Cardiac muscle cell (in vitro differentiated cells and primary cell): ENCODE measurements around the gene DLL4. TPM values are rescaled to one million over a fixed set of nuclear protein-coding genes. Genes with fewer than 3 reads are reported as not detected.

Experiments used
- DNase-seq, 2 donors: peaks; one replicate each; pipeline versions ENCODE4 v3.0.0 to v3.0.0-alpha.2; 2010 to 2017; ENCODE audit warnings: low read depth in 1 of 2, low spot score in 1 of 2
- H3K27ac ChIP-seq: fragments of 200-600 bp; sonication (generic); 2 replicates; pipeline ENCODE4 v1.5.1; 2016
- H3K27me3 ChIP-seq: fragments of 200-600 bp; sonication (generic); 2 replicates; pipeline ENCODE4 v1.6.0; 2016; ENCODE audit warnings: control low read depth
- H3K36me3 ChIP-seq: fragments of 200-600 bp; sonication (generic); 2 replicates; pipeline ENCODE4 v1.5.1; 2016; ENCODE audit warnings: control low read depth
- H3K4me1 ChIP-seq: fragments of 200-600 bp; sonication (generic); 2 replicates; pipeline ENCODE4 v1.8.1; 2017; ENCODE audit warnings: low read depth, mild to moderate bottlenecking, mixed run types
- H3K4me3 ChIP-seq: fragments of 200-600 bp; sonication (generic); 2 replicates; pipeline ENCODE4 v1.5.1; 2016; ENCODE audit warnings: mild to moderate bottlenecking
- H3K9me3 ChIP-seq: fragments of 200-600 bp; sonication (generic); 2 replicates; pipeline ENCODE4 v1.5.1; 2017; ENCODE audit warnings: low read depth, mild to moderate bottlenecking, control low read depth
- polyA plus RNA-seq: library from polyadenylated mRNA; unstranded; fragments of >200 nt; fragmentation: Nextera tagmentation; extraction: Ambion mirVana; gene quantifications from 2 replicates; pipeline ENCODE4 v1.2.1, GENCODE V29; 2016
- total RNA-seq: library from RNA; depleted of rRNA; stranded (reverse); fragments of >200 nt; gene quantifications from 2 replicates; pipeline ENCODE4 v1.2.3, GENCODE V29; 2016
- TF ChIP-seq, protein P1 (sequence below): IDR thresholded peaks from 2 replicates; pipeline ENCODE4 v1.5.1; 2012; ENCODE audit warnings: low read depth, mild to moderate bottlenecking, low read length

DLL4 gene
- total and polyA plus RNA-seq, 2 experiments from 2014 or later, result 0.71 TPM; not detected in 1

DNA sequence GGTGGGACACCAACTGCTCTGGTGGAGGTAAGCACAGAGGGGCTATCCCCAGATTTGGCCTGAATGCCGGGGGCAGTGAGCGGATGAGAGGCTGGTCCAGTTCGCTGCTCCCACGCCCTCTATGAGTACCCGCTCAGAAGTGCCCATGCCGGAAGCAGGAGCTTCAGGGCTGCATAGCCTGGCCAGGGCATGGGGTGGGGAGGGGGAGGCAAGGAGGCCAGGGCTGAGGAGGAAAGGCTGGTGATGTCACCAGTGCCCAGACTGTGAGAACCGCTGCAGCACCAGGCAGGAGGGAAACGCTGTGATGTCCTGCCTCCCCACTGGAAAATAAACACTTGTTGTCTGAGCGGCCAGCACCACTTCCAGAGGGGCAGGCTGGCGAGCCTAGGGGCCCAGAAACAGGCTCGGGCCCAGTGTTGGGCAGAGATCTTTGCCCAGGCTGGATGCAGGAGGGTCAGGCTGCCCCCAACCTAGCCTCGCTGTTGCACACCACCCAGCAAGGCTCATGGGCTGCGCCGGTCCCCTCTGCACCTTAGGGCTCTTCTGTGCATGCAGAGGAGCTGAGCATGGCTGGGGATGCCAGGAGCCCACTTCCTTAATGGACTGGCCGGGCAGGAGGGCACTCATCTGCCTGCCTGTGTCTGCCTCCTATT lies 10.9 kb upstream of the DLL4 start:
- Histone ChIP-seq H3K36me3 (no peaks in the 10 kb centered on the region), H3K4me1 (no peaks in the 10 kb centered on the region), H3K4me3 (no peak overlapping the region), H3K27ac (no peak overlapping the region), H3K9me3 (no peaks in the 10 kb centered on the region), H3K27me3 (peaks cover 34% of the 10 kb centered on the region)
- TF ChIP-seq, protein P1, sequence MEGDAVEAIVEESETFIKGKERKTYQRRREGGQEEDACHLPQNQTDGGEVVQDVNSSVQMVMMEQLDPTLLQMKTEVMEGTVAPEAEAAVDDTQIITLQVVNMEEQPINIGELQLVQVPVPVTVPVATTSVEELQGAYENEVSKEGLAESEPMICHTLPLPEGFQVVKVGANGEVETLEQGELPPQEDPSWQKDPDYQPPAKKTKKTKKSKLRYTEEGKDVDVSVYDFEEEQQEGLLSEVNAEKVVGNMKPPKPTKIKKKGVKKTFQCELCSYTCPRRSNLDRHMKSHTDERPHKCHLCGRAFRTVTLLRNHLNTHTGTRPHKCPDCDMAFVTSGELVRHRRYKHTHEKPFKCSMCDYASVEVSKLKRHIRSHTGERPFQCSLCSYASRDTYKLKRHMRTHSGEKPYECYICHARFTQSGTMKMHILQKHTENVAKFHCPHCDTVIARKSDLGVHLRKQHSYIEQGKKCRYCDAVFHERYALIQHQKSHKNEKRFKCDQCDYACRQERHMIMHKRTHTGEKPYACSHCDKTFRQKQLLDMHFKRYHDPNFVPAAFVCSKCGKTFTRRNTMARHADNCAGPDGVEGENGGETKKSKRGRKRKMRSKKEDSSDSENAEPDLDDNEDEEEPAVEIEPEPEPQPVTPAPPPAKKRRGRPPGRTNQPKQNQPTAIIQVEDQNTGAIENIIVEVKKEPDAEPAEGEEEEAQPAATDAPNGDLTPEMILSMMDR, result no peak
- DNase-seq, result no peak

DNA sequence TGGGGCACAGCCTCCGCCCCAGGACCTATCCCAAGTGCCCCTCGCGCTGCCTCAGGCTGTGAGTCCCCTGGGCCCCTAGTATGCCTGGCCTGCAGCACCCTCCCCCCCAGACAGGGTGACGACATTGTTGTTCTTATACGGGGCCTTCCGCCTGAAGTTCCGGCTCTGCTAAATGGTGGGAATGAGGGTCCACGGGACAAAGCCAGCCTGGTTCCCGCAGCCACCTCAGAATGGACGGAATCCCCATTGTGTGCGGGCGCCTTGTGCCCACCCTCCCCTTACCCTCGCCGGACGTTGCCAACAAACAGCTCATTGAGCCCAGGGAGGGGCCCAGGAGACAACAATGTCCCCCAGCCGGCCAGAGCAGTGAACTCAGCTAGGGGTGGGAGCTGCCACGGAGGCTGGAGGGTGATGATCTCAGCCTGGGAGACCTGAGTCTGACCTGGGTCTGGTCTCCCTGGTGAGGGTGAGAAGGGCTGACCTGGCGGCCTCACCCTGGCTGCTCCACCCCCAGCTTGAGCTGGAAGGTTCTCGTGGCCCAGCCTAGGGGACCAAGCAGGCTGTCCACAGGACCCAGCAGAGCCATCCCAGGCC lies 10.2 kb upstream of the DLL4 start:
- no peak for DNase-seq
- Histone ChIP-seq H3K36me3 (no peaks in the 10 kb centered on the region), H3K27me3 (peaks cover 41% of the 10 kb centered on the region), H3K9me3 (no peaks in the 10 kb centered on the region), H3K4me3 (no peak overlapping the region), H3K4me1 (no peaks in the 10 kb centered on the region), H3K27ac (no peak overlapping the region)
- TF ChIP-seq, protein P1, result no peak

DNA sequence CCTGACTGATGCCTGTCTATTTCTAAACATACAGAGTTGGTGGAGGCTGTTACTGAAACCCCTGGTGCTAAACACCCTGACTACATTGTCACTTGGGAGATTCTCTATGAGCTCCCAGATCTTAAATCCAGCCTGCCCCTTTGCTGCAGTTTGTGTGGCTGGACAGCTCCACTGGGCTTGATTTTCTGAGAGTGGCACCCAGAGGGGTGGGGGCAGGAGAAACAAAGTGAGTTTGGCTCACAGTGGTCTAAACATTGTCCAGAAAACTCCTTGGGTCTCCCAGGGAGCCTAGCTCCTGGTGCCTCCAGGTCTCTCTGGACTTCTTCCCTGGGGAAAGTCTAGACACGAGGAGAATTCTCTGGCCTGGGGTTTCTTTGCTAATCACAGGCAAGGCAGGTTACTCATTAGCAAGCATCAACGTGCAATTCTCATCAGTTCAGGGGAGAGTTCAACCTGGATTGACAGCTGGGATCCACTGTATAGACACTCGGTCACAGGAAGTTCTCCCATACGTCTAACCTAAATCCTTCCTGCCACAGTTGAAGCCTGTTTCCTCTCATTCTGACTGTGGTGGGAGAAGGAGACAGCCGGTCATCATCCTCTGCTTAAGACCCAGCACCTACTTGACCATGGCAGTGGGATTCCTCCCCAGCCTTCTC lies 7.1 kb upstream of the DLL4 start:
- Histone ChIP-seq H3K9me3 (no peaks in the 10 kb centered on the region), H3K36me3 (no peaks in the 10 kb centered on the region), H3K4me1 (peaks cover 7% of the 10 kb centered on the region)

DNA sequence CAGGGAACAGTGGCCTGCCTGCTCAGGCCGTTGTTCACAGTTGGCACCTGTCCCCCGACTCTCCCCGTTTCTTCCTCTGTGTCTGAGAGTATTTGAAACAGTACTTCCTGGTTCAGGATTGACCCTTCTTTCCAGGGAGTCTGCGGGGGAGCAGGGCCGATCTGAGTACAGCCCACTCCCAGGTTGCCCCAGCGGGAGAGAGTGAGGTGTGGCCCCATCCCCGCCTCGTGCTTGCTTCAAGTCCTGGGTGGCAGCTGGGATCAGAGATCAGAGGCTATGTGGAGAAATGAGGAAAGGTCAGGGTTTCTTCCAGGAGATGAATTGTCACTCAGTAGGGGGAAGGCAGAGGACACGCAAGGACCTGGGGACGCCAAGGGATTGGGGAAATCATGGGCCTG lies 6.5 kb upstream of the DLL4 start:
- Histone ChIP-seq H3K36me3 (no peaks in the 10 kb centered on the region), H3K4me3 (no peak overlapping the region), H3K27me3 (peaks cover 73% of the 10 kb centered on the region), H3K9me3 (no peaks in the 10 kb centered on the region), H3K4me1 (peaks cover 7% of the 10 kb centered on the region), H3K27ac (no peak overlapping the region)
- TF ChIP-seq, protein P1, result no peak
- DNase-seq, result no peak

More for the DNA sequence above, 7.1 kb upstream of the DLL4 start:
- H3K27me3 ChIP-seq, result peaks cover 72% of the 10 kb centered on the region
- no peak for DNase-seq
- no peak overlapping the region for H3K27ac ChIP-seq
- TF ChIP-seq, protein P1, result no peak
- no peak overlapping the region for H3K4me3 ChIP-seq

DNA sequence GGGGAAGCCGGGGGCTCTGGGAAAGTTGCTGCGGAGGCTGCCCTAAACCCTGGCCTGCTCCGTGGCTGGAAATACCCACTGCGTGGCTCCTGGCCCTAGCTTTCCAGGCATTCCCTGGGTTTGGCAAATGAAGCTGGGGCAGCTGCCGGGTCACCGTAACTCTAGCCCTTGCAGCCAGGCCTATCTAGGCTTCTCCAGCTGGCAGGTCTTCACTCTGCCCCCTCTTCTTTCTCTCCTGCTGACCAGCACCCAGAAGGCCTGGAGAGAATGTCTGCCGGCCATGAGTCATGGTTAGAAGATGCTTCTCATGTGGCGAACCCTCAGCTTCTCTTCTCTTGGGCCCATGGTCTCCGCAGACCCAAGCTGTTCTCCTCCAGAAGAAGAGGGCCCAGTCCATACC lies 5.6 kb upstream of the DLL4 start:
- H3K27me3 ChIP-seq, result peaks cover 74% of the 10 kb centered on the region

More for the DNA sequence above, 5.6 kb upstream of the DLL4 start:
- Histone ChIP-seq H3K4me3 (no peak overlapping the region), H3K4me1 (peaks cover 7% of the 10 kb centered on the region), H3K9me3 (no peaks in the 10 kb centered on the region), H3K36me3 (no peaks in the 10 kb centered on the region), H3K27ac (no peak overlapping the region)
- TF ChIP-seq, protein P1, result no peak
- DNase-seq, result no peak
